SK-N-SH (cell line): ENCODE data around the gene PTPRG. TPM values are rescaled to one million over a fixed set of nuclear protein-coding genes. Genes with fewer than 3 reads are reported as not detected.

Experiments used
- CTCF ChIA-PET: fragments of 300-600, 350-600 bp; formaldehyde crosslinking; extraction: SDS; loops from one replicate; lab custom pipeline; 2021; lab: Yijun Ruan, JAX
- POLR2A ChIA-PET: fragments of 350-600 bp; sonication (Branson Sonifier 250); formaldehyde crosslinking; extraction: SDS; loops from one replicate; lab custom pipeline; 2020; ENCODE audit warnings: antibody characterized with exemption, inconsistent platforms; lab: Yijun Ruan, JAX
- DNase-seq: peaks from one replicate; pipeline ENCODE4 v3.0.0; 2012
- H2AFZ ChIP-seq: fragments of 200-600 bp; sonication (generic); 2 replicates; pipeline ENCODE4 v1.8.1; 2016; ENCODE audit warnings: antibody characterized with exemption, mild to moderate bottlenecking, low read depth
- H3F3A ChIP-seq: fragments of 200-600 bp; sonication (generic); replicated peaks from 2 replicates; pipeline ENCODE3; 2016; ENCODE audit warnings: antibody characterized with exemption, mild to moderate bottlenecking; ENCODE audit not compliant: insufficient read depth
- H3K27ac ChIP-seq, 2 experiments: fragments of 200-500 bp in 1 of 2; fragments of 200-600 bp in 1 of 2; sonication (Bioruptor generic) in 1 of 2; sonication (generic), shearing (Covaris generic) in 1 of 2; 2 replicates each; pipeline versions ENCODE4 v1.5.1 to v1.6.1; 2014 to 2016; ENCODE audit warnings: low read depth in 2 of 2, inconsistent platforms in 1 of 2, low read length in 1 of 2, mild to moderate bottlenecking in 1 of 2, mixed read lengths in 1 of 2
- H3K27me3 ChIP-seq: fragments of 200-600 bp; sonication (generic), shearing (Covaris generic); 2 replicates; pipeline ENCODE4 v1.6.1; 2016; ENCODE audit warnings: mixed run types; ENCODE audit not compliant: insufficient read depth
- H3K36me3 ChIP-seq, 2 experiments: fragments of 200-500 bp in 1 of 2; fragments of 200-600 bp in 1 of 2; sonication (Bioruptor generic) in 1 of 2; sonication (generic) in 1 of 2; replicated peaks in 1 of 2; 2 replicates each; pipeline versions ENCODE3 to v1.5.1; 2014 to 2016; ENCODE audit warnings: low read length in 1 of 2, mild to moderate bottlenecking in 1 of 2; ENCODE audit not compliant: insufficient read depth in 2 of 2, control insufficient read depth in 1 of 2
- H3K4me1 ChIP-seq, 2 experiments: fragments of 200-500 bp in 1 of 2; fragments of 200-600 bp in 1 of 2; sonication (Bioruptor generic) in 1 of 2; sonication (generic), shearing (Covaris generic) in 1 of 2; 2 replicates each; pipeline versions ENCODE4 v1.5.1 to v1.6.1; 2014 to 2016; ENCODE audit warnings: low read depth in 1 of 2, low read length in 1 of 2, mixed run types in 1 of 2; ENCODE audit not compliant: insufficient read depth in 2 of 2, control insufficient read depth in 1 of 2
- H3K4me2 ChIP-seq: fragments of 200-600 bp; sonication (generic), shearing (Covaris generic); 2 replicates; pipeline ENCODE4 v1.6.1; 2017; ENCODE audit warnings: mixed run types
- H3K4me3 ChIP-seq, 2 experiments: fragments of 200-500 bp in 1 of 2; fragments of 200-600 bp in 1 of 2; sonication (Bioruptor generic) in 1 of 2; sonication (generic), shearing (Covaris generic) in 1 of 2; 2 replicates each; pipeline versions ENCODE4 v1.5.1 to v1.8.1; 2014 to 2016; ENCODE audit warnings: low read depth in 2 of 2, inconsistent platforms in 1 of 2, low read length in 1 of 2, mild to moderate bottlenecking in 1 of 2, mixed read lengths in 1 of 2, moderate library complexity in 1 of 2
- H3K79me2 ChIP-seq: fragments of 200-600 bp; sonication (generic); 2 replicates; pipeline ENCODE4 v1.8.1; 2017; ENCODE audit warnings: mild to moderate bottlenecking; ENCODE audit not compliant: insufficient read depth
- H3K9ac ChIP-seq: fragments of 200-600 bp; sonication (generic); 2 replicates; pipeline ENCODE4 v1.6.1; 2017; ENCODE audit warnings: mixed run types
- H3K9me2 ChIP-seq: fragments of 200-600 bp; sonication (generic); 2 replicates; pipeline ENCODE4 v1.6.1; 2017; ENCODE audit warnings: mixed run types
- H3K9me3 ChIP-seq: fragments of 200-600 bp; sonication (generic); 2 replicates; pipeline ENCODE4 v1.6.1; 2017; ENCODE audit warnings: mixed run types, mild to moderate bottlenecking, moderate library complexity
- H4K20me1 ChIP-seq: fragments of 200-600 bp; sonication (generic); 2 replicates; pipeline ENCODE4 v1.6.1; 2017; ENCODE audit warnings: mild to moderate bottlenecking, mixed run types; ENCODE audit not compliant: insufficient read depth
- GATA2 ChIP-seq: sonication (generic); formaldehyde crosslinking; IDR thresholded peaks from 2 replicates; pipeline ENCODE4 v1.5.0; 2020; ENCODE audit warnings: mild to moderate bottlenecking, missing genetic modification reagents
- JUND ChIP-seq: IDR thresholded peaks from 2 replicates; pipeline ENCODE4 v1.4.0; 2012
- MEF2A ChIP-seq: IDR thresholded peaks from 2 replicates; pipeline ENCODE4 v1.4.0; 2012; ENCODE audit warnings: low read depth, borderline replicate concordance
- MXI1 ChIP-seq: IDR thresholded peaks from 2 replicates; pipeline ENCODE4 v1.6.1; 2012; ENCODE audit warnings: mild to moderate bottlenecking, low read depth, low read length, improper control_type of control experiment
- NFIC ChIP-seq: IDR thresholded peaks from 2 replicates; pipeline ENCODE4 v1.4.0; 2012; ENCODE audit warnings: borderline replicate concordance
- NRF1 ChIP-seq: IDR thresholded peaks from 2 replicates; pipeline ENCODE4 v1.6.1; 2012; ENCODE audit warnings: low read depth, mild to moderate bottlenecking, low read length
- POLR2AphosphoS5 ChIP-seq: IDR thresholded peaks from 2 replicates; pipeline ENCODE4 v1.6.1; 2012; ENCODE audit warnings: low read depth, low read length
- RCOR1 ChIP-seq: fragments of 150-350 bp; IDR thresholded peaks from 2 replicates; pipeline ENCODE4 v1.6.1; 2017; ENCODE audit warnings: antibody characterized with exemption, low read length
- TAF1 ChIP-seq: IDR thresholded peaks from 2 replicates; pipeline ENCODE4 v1.6.1; 2012; ENCODE audit warnings: low read depth, mild to moderate bottlenecking, low read length, moderate library complexity, borderline replicate concordance
- TCF12 ChIP-seq: IDR thresholded peaks from 2 replicates; pipeline ENCODE4 v1.4.0; 2012
- TEAD4 ChIP-seq: IDR thresholded peaks from 2 replicates; pipeline ENCODE4 v1.4.0; 2012; ENCODE audit warnings: mild to moderate bottlenecking, borderline replicate concordance; ENCODE audit not compliant: insufficient read depth
- WGBS: methylation state at CpG from one replicate; pipeline ENCODE4 v1.1.6; 2017; ENCODE audit warnings: low lambda C conversion rate; 5-methylcytosine and 5-hydroxymethylcytosine counted together
- polyA plus RNA-seq, 3 experiments: library from polyadenylated mRNA; depleted of rRNA; stranded (reverse); fragments of >200 nt; gene quantifications; 2 replicates each; pipeline ENCODE4 v1.2.3, GENCODE V29; 2012
- TF ChIP-seq, protein P1 (sequence below): fragments of 150-350 bp; IDR thresholded peaks from 2 replicates; pipeline ENCODE4 v1.6.1; 2016; ENCODE audit warnings: mild to moderate bottlenecking, low read depth, low read length
- TF ChIP-seq, protein P2 (sequence below): fragments of 150-350 bp; IDR thresholded peaks from 2 replicates; pipeline ENCODE4 v1.6.1; 2017; ENCODE audit warnings: antibody characterized with exemption, low read length, low read depth, borderline replicate concordance
- TF ChIP-seq, protein P3 (sequence below): fragments of 200-600 bp; sonication (generic); IDR thresholded peaks from 2 replicates; pipeline ENCODE4 v1.6.1; 2017; ENCODE audit warnings: antibody characterized with exemption, mild to moderate bottlenecking, moderate library complexity

Gene PTPRG
- polyA plus RNA-seq, 1 of the 3 experiments (the other 2 are of a cell fraction) = 14.1 TPM

DNA sequence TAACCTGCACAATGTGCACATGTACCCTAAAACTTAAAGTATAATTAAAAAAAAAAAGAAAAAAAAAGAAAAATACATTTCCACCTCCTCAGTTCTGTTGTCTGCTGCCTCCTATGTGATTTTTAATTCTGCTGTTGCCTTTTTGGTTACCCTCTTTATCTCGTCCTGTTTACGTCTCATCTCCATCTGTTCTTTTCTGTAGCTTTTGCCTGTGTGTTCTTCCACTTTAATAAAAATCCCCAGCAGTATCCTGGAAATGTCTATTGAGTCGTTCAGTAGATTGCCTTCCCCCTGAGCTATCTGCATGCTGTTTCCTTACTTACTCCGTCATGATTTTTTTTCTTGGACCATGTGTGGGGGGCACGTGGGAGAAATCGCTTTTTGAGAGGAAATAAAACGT lies 509.5 kb downstream of the PTPRG start:
- Histone ChIP-seq H4K20me1 (no peaks in the 10 kb centered on the region), H3K27ac (no peak overlapping the region), H3K9me2 (no peaks in the 10 kb centered on the region), H3K4me1 (no peaks in the 10 kb centered on the region; a peak in 2 of 4 replicates), H2AFZ (no peak overlapping the region), H3K36me3 (no peaks in the 10 kb centered on the region), H3K9ac (no peak overlapping the region), H3K79me2 (no peaks in the 10 kb centered on the region), H3K4me3 (no peak overlapping the region), H3K4me2 (no peak overlapping the region), H3F3A (no peaks in the 10 kb centered on the region), H3K27me3 (no peaks in the 10 kb centered on the region), H3K9me3 (no peaks in the 10 kb centered on the region)
- ChIA-PET POLR2A (no interaction called here), CTCF (interaction anchor here (1.5 kb wide), 1 partner anchor 20 kb away, joined by 3 read pairs; no protein-coding TSS in a partner anchor)
- WGBS = 50% methylated on average over 7 of the region's 7 CpGs
- DNase-seq = no peak
- no peak for TF ChIP-seq POLR2AphosphoS5
- no peak for TF ChIP-seq RCOR1
- no peak for TF ChIP-seq MXI1
- TF ChIP-seq TEAD4 = no peak
- TF ChIP-seq GATA2 = no peak
- TF ChIP-seq, protein P1, sequence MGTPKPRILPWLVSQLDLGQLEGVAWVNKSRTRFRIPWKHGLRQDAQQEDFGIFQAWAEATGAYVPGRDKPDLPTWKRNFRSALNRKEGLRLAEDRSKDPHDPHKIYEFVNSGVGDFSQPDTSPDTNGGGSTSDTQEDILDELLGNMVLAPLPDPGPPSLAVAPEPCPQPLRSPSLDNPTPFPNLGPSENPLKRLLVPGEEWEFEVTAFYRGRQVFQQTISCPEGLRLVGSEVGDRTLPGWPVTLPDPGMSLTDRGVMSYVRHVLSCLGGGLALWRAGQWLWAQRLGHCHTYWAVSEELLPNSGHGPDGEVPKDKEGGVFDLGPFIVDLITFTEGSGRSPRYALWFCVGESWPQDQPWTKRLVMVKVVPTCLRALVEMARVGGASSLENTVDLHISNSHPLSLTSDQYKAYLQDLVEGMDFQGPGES = no peak
- TF ChIP-seq MEF2A = no peak
- no peak for TF ChIP-seq JUND

GRCh38 chr3:62073038-62073437 lies 511.7 kb downstream of the PTPRG start:
- POLR2A ChIA-PET = no interaction called here

More at GRCh38 chr3:62073038-62073437, 511.7 kb downstream of the PTPRG start:
- no peak overlapping the region for H3K9ac ChIP-seq
- H3K36me3 ChIP-seq = no peaks in the 10 kb centered on the region
- no peaks in the 10 kb centered on the region for H3K9me2 ChIP-seq
- no peak for DNase-seq
- CTCF ChIA-PET = no interaction called here
- no peaks in the 10 kb centered on the region for H3K9me3 ChIP-seq
- no peak overlapping the region for H3K4me3 ChIP-seq
- 100% methylated on average over 1 of the region's 1 CpG for WGBS
- H3K79me2 ChIP-seq = no peaks in the 10 kb centered on the region
- TF ChIP-seq GATA2 (no peak), TAF1 (no peak), NRF1 (no peak), TCF12 (no peak; the same call in 1 of the 2 replicates), NFIC (no peak)
- TF ChIP-seq, protein P2, sequence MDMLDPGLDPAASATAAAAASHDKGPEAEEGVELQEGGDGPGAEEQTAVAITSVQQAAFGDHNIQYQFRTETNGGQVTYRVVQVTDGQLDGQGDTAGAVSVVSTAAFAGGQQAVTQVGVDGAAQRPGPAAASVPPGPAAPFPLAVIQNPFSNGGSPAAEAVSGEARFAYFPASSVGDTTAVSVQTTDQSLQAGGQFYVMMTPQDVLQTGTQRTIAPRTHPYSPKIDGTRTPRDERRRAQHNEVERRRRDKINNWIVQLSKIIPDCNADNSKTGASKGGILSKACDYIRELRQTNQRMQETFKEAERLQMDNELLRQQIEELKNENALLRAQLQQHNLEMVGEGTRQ = no peak
- TF ChIP-seq, protein P3, sequence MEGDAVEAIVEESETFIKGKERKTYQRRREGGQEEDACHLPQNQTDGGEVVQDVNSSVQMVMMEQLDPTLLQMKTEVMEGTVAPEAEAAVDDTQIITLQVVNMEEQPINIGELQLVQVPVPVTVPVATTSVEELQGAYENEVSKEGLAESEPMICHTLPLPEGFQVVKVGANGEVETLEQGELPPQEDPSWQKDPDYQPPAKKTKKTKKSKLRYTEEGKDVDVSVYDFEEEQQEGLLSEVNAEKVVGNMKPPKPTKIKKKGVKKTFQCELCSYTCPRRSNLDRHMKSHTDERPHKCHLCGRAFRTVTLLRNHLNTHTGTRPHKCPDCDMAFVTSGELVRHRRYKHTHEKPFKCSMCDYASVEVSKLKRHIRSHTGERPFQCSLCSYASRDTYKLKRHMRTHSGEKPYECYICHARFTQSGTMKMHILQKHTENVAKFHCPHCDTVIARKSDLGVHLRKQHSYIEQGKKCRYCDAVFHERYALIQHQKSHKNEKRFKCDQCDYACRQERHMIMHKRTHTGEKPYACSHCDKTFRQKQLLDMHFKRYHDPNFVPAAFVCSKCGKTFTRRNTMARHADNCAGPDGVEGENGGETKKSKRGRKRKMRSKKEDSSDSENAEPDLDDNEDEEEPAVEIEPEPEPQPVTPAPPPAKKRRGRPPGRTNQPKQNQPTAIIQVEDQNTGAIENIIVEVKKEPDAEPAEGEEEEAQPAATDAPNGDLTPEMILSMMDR = no peak
- H3K4me2 ChIP-seq = no peak overlapping the region
- no peaks in the 10 kb centered on the region; a peak in 1 of 4 replicates for H3K4me1 ChIP-seq
- H4K20me1 ChIP-seq = no peaks in the 10 kb centered on the region
- no peak overlapping the region for H2AFZ ChIP-seq
- no peak overlapping the region for H3K27ac ChIP-seq
- H3F3A ChIP-seq = no peaks in the 10 kb centered on the region
- H3K27me3 ChIP-seq = no peaks in the 10 kb centered on the region
